Adrenal gland (tissue), 12 donors: ENCODE measurements around the gene EXT2. TPM values are rescaled to one million over a fixed set of nuclear protein-coding genes. Genes with fewer than 3 reads are reported as not detected.

Experiments used
- DNase-seq, 7 donors: peaks; one replicate each; pipeline ENCODE4 v3.0.0-alpha.2; 2019 to 2020
- H3K27ac ChIP-seq, 5 donors: fragments of 200-600 bp; sonication (generic) in 4 of 5; 1 replicate in 3 of 5; 2 replicates in 2 of 5; pipeline versions ENCODE4 v1.5.1 to v1.8.0; 2016 to 2020; ENCODE audit warnings: mild to moderate bottlenecking in 1 of 5
- H3K27me3 ChIP-seq: fragments of 200-600 bp; 2 replicates; pipeline ENCODE4 v1.8.0; 2021
- H3K36me3 ChIP-seq, 2 donors: fragments of 200-600 bp; replicated peaks in 1 of 2; 1 replicate in 1 of 2; 2 replicates in 1 of 2; pipeline versions ENCODE4 v1.5.1 to v1.8.0; 2018 to 2022
- H3K4me1 ChIP-seq, 2 donors: fragments of 200-600 bp; replicated peaks in 1 of 2; 1 replicate in 1 of 2; 2 replicates in 1 of 2; pipeline versions ENCODE4 v1.5.1 to v1.8.0; 2018 to 2021
- H3K4me3 ChIP-seq, 4 donors: fragments of 200-600 bp; sonication (generic) in 3 of 4; one replicate each; pipeline ENCODE4 v1.5.1; 2016 to 2018
- H3K9me3 ChIP-seq, 3 donors: fragments of 200-600 bp; sonication (generic) in 1 of 3; replicated peaks in 1 of 3; 1 replicate in 2 of 3; 2 replicates in 1 of 3; pipeline versions ENCODE4 v1.5.1 to v1.8.0; 2016 to 2021
- POLR2A ChIP-seq, 2 donors: fragments of 450-650 bp; IDR thresholded peaks; one replicate each; pipeline ENCODE4 v1.6.1; 2017; ENCODE audit warnings: antibody characterized with exemption in 2 of 2, mild to moderate bottlenecking in 2 of 2, moderate library complexity in 1 of 2
- WGBS, 4 donors: extraction: QIAGEN DNeasy Blood & Tissue Kit in 2 of 4; methylation state at CpG; one replicate each; pipeline versions ENCODE4 v1.1.5 to v1.1.7; 2013 to 2017; 5-methylcytosine and 5-hydroxymethylcytosine counted together
- intact Hi-C, 2 donors: fragments of 100-400 bp; cut with DNase I; formaldehyde crosslinking; loops; one replicate each; pipeline versions ENCODE4 v1.14.1 to v1.15.0; 2022 to 2023
- polyA plus RNA-seq, 3 donors: library from polyadenylated mRNA; stranded (reverse); fragments of 200-250 nt in 2 of 3; fragments of 350-450 nt in 1 of 3; fragmentation: Illumina TruSeq in 1 of 3; extraction: RNeasy Lipid Tissue Mini Kit (QIAGEN cat#74804) in 1 of 3; gene quantifications; one replicate each; pipeline ENCODE4 v1.2.3, GENCODE V29; 2013 to 2014
- total RNA-seq, 9 donors: library from RNA; depleted of rRNA in 4 of 9; stranded (reverse); fragments of >200 nt in 4 of 9; fragments of 120-200 nt in 1 of 9; fragmentation: NEBNext Ultra II Directional in 1 of 9; extraction: Animal tissue kit (Norgen Biotek cat#: 25700) in 1 of 9; gene quantifications; one replicate each; pipeline versions ENCODE4 v1.1.0 to v1.2.4, GENCODE V29; 2013 to 2023
- TF ChIP-seq, protein P1 (sequence below), 6 experiments: fragments of 450-650 bp in 4 of 6; fragments of 200-600 bp in 2 of 6; sonication (generic) in 1 of 6; IDR thresholded peaks; 1 replicate in 5 of 6; 2 replicates in 1 of 6; pipeline versions ENCODE4 v1.5.1 to v1.8.0; 2016 to 2021; ENCODE audit warnings: antibody characterized with exemption in 6 of 6, mild to moderate bottlenecking in 2 of 6, moderate library complexity in 1 of 6
- donor health status: healthy with polysubstance abuse.
- donor health status: Bipolar disorder and iron deficiency.
- donor health status: DM: yes; HTN: yes; CAD: no.
- donor health status: DM: no; HTN: no; CAD: no.
- donor health status: DM: no; HTN: no; CAD: no.
- donor health status: DM: yes; HTN: yes; CAD: no.

EXT2 gene
- total and polyA plus RNA-seq, 12 donors = 28.7 to 89.3 (median 46.3) TPM

DNA sequence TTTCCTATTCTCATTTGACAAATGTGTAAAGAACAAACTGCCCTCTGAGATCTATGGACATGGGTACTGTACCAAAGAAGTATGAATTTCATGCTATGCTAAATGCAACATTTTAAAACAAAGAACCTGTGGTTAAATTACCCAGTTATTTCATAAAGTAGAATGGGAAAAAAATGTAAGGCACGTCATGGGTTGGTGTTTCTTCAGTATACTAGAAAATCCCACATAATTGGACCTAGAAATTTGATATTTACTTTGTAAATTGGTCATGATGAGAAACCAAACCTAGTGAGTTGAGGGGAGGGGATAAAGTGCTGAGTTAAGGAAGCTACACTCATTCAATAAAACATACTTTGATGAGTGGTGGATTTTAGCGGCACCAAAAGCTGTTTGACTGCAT is 110.4 kb downstream of the EXT2 start:
- Histone ChIP-seq H3K9me3 (no peaks in the 10 kb centered on the region), H3K27me3 (no peaks in the 10 kb centered on the region), H3K4me1 (no peaks in the 10 kb centered on the region), H3K4me3 (no peak overlapping the region), H3K36me3 (peaks cover 0 to 8% of the 10 kb centered on the region in 2 donors), H3K27ac (no peak overlapping the region)
- 91 to 98% (median 96%) methylated on average over 2 of the region's 2 CpGs for WGBS, 4 donors
- DNase-seq = no peak
- no peak for TF ChIP-seq POLR2A (IDR thresholded peaks at IDR 0.05)
- TF ChIP-seq, protein P1, sequence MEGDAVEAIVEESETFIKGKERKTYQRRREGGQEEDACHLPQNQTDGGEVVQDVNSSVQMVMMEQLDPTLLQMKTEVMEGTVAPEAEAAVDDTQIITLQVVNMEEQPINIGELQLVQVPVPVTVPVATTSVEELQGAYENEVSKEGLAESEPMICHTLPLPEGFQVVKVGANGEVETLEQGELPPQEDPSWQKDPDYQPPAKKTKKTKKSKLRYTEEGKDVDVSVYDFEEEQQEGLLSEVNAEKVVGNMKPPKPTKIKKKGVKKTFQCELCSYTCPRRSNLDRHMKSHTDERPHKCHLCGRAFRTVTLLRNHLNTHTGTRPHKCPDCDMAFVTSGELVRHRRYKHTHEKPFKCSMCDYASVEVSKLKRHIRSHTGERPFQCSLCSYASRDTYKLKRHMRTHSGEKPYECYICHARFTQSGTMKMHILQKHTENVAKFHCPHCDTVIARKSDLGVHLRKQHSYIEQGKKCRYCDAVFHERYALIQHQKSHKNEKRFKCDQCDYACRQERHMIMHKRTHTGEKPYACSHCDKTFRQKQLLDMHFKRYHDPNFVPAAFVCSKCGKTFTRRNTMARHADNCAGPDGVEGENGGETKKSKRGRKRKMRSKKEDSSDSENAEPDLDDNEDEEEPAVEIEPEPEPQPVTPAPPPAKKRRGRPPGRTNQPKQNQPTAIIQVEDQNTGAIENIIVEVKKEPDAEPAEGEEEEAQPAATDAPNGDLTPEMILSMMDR (IDR thresholded peaks at IDR 0.05) = no peak
- intact Hi-C loops = no loop called here

DNA sequence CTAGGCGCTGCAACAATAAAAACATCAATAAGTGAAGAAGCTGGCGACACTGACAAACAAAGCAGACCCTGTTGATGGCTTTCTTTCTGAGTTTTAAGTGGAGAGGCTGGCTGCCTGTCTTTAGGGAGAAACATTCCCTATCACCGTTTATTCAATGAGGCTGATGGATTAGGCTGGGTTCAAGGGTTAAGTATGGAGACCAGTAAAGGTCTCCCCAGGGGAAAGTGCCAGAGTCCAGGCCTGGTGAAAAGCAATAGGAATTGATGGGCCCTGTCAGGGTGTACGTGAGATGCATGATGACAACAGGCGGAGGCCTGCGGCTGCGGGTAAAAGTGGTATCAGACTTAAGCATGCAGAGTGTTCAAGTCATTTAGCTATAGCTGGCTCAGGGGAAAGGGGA is 111.8 kb downstream of the EXT2 start:
- no peak overlapping the region for H3K27ac ChIP-seq
- no peaks in the 10 kb centered on the region for H3K4me1 ChIP-seq
- H3K36me3 ChIP-seq = peaks cover 0 to 8% of the 10 kb centered on the region in 2 donors
- 85 to 93% (median 91%) methylated on average over 7 of the region's 7 CpGs for WGBS, 4 donors
- TF ChIP-seq, protein P1 (IDR thresholded peaks at IDR 0.05) = no peak
- TF ChIP-seq POLR2A (IDR thresholded peaks at IDR 0.05) = no peak
- DNase-seq = no peak
- no peaks in the 10 kb centered on the region for H3K27me3 ChIP-seq
- peaks cover 0 to 1% (median 0%) of the 10 kb centered on the region in 3 donors for H3K9me3 ChIP-seq
- intact Hi-C loops = no loop called here
- H3K4me3 ChIP-seq = no peak overlapping the region

DNA sequence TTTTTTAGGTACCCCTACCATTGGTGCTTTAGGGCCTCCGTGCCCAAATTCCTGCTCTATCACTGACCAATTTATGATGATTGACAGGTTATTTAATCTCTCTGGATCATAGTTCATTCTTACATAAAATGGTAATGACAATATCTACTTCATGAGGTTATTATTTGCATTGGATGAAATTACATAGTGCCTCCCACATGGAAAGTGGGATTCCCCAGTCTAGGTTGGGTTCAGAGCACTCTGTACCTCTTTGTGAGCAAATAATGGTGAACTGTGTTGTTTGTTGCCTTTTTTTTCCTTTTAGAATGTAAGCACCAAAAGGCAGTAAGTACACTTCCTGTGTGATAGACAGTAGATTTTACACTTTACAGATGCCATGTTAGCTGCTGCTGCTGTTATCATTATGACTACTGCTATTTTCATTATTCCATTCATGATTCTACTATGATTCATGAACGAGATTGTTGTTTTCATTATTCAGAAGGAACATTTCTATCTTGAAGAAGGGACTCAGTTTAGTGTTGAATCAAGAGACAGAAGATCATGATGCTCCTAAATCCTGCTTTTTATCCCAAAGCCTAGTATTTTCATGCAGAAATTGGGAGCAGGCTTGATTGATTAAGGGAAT is 113.6 kb downstream of the EXT2 start:
- DNase-seq = no peak
- H3K36me3 ChIP-seq = peaks cover 0 to 8% of the 10 kb centered on the region in 2 donors
- 87 to 93% (median 90%) methylated on average over 2 of the region's 2 CpGs for WGBS, 4 donors
- H3K27me3 ChIP-seq = no peaks in the 10 kb centered on the region
- no peak for TF ChIP-seq POLR2A (IDR thresholded peaks at IDR 0.05)
- TF ChIP-seq, protein P1 (IDR thresholded peaks at IDR 0.05) = no peak
- no peak overlapping the region for H3K27ac ChIP-seq
- no peak overlapping the region for H3K4me3 ChIP-seq
- peaks cover 0 to 7% (median 0%) of the 10 kb centered on the region in 3 donors for H3K9me3 ChIP-seq
- intact Hi-C loops = no loop called here
- no peaks in the 10 kb centered on the region for H3K4me1 ChIP-seq

DNA sequence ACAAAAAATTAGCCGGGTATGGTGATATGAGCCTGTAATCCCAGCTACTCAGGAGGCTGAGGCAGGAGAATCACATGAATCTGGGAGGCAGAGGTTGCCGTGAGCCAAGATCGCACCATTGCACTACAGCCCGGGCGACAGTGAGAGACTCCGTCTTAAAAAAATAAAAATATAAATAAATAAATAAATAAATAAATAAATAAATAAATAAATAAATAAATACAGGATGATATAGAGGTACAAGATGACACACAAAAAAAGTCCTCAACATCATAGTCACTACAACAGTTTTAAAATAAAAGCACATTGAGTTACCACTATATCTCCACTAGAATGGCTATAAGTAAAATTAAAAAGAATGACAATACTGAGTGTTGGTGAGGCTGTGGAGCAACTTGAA is 116.7 kb downstream of the EXT2 start:
- intact Hi-C loops = no loop called here
- no peak for DNase-seq
- no peak overlapping the region for H3K27ac ChIP-seq
- H3K27me3 ChIP-seq = no peaks in the 10 kb centered on the region
- no peaks in the 10 kb centered on the region for H3K4me1 ChIP-seq
- 96 to 100% (median 99%) methylated on average over 6 of the region's 6 CpGs for WGBS, 4 donors
- TF ChIP-seq POLR2A (IDR thresholded peaks at IDR 0.05) = no peak
- TF ChIP-seq, protein P1 (IDR thresholded peaks at IDR 0.05) = no peak
- H3K36me3 ChIP-seq = peaks cover 0 to 4% of the 10 kb centered on the region in 2 donors
- no peak overlapping the region for H3K4me3 ChIP-seq
- H3K9me3 ChIP-seq = peaks cover 0 to 7% (median 0%) of the 10 kb centered on the region in 3 donors
